Psoas muscle (tissue), 8 donors: ENCODE data around the gene RNASE2. TPM values are rescaled to one million over a fixed set of nuclear protein-coding genes. Genes with fewer than 3 reads are reported as not detected.

Experiments used
- ATAC-seq, 4 donors: fragments of 200-7000 bp; cut with Tn5 transposase; one replicate each; pipeline ENCODE4 v1.9.1; 2020; ENCODE audit warnings: moderate library complexity in 3 of 4, mild to moderate bottlenecking in 2 of 4
- DNase-seq, 2 donors: peaks; one replicate each; pipeline ENCODE4 v3.0.0-alpha.2; 2020
- H3K27ac ChIP-seq: fragments of 200-600 bp; one replicate; pipeline ENCODE4 v1.8.0; 2022
- H3K27me3 ChIP-seq, 3 donors: fragments of 200-600 bp in 1 of 3; one replicate each; pipeline versions ENCODE4 v1.6.1 to v1.8.0; 2013 to 2022; ENCODE audit warnings: low read length in 2 of 3, mild to moderate bottlenecking in 2 of 3, moderate library complexity in 1 of 3; ENCODE audit not compliant: insufficient read depth in 3 of 3
- H3K36me3 ChIP-seq, 2 donors: fragments of 200-600 bp in 1 of 2; one replicate each; pipeline versions ENCODE4 v1.6.1 to v1.8.0; 2013 to 2022; ENCODE audit warnings: low read depth in 1 of 2, mild to moderate bottlenecking in 1 of 2, moderate library complexity in 1 of 2; ENCODE audit not compliant: insufficient read depth in 1 of 2
- H3K4me1 ChIP-seq: fragments of 200-600 bp; one replicate; pipeline ENCODE4 v1.8.0; 2022
- H3K4me3 ChIP-seq: fragments of 200-600 bp; one replicate; pipeline ENCODE4 v1.8.0; 2022; ENCODE audit warnings: mild to moderate bottlenecking
- H3K9me3 ChIP-seq: fragments of 200-600 bp; one replicate; pipeline ENCODE4 v1.8.0; 2022
- WGBS, 3 donors: extraction: QIAGEN DNeasy Blood & Tissue Kit; methylation state at CpG; one replicate each; pipeline versions ENCODE4 v1.1.6 to v1.1.7; 2013; 5-methylcytosine and 5-hydroxymethylcytosine counted together
- intact Hi-C, 2 donors: fragments of 100-400 bp; cut with DNase I; formaldehyde crosslinking; loops; one replicate each; pipeline versions ENCODE4 v1.11.0 to v1.14.2; 2022
- polyA plus RNA-seq, 3 donors: library from polyadenylated mRNA; stranded (reverse); fragments of 200-250 nt; gene quantifications; one replicate each; pipeline ENCODE4 v1.2.3, GENCODE V29; 2013
- total RNA-seq, 4 donors: library from RNA; stranded (reverse); fragmentation: NEBNext Ultra II Directional in 2 of 4; extraction: Animal tissue kit (Norgen Biotek cat#: 25700) in 2 of 4; gene quantifications; one replicate each; pipeline versions ENCODE4 v1.2.1 to v1.2.4, GENCODE V29; 2021 to 2023
- TF ChIP-seq, protein P1 (sequence below): fragments of 200-600 bp; IDR thresholded peaks from one replicate; pipeline ENCODE4 v1.8.0; 2022; ENCODE audit warnings: antibody characterized with exemption
- donor health status: healthy with polysubstance abuse.
- donor health status: DM: no; HTN: no; CAD: no; lungs with moderate emphysema.
- donor health status: Bipolar disorder and iron deficiency.
- donor health status: healthy.
- donor health status: DM: yes; HTN: yes; CAD: no.
- donor health status: DM: no; HTN: no; CAD: no.
- donor health status: DM: no; HTN: no; CAD: no.
- donor health status: DM: yes; HTN: yes; CAD: no.

The RNASE2 gene
- total and polyA plus RNA-seq, 7 donors, result 0.38 to 1.8 (median 0.99) TPM; not detected in 1

DNA sequence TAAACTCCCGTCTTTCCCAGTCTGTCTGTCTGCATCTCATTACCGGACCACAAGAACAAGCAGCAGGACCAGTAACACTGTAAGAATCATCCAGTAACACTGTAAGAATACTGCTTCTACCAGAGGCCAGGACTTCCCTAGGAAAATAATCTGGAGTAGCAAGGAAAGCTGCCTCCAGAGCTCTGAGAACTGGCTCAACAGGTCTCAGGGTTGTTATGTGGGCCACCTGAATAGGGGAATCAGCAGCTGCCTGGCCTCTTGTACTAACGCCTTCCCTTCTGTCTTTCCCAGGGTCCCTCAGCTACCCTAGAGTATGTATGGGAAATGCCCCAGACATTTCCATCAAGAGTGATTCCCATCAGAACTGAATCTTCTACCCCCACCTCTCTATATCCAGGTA is 42.9 kb downstream of the RNASE2 start:
- TF ChIP-seq, protein P1, sequence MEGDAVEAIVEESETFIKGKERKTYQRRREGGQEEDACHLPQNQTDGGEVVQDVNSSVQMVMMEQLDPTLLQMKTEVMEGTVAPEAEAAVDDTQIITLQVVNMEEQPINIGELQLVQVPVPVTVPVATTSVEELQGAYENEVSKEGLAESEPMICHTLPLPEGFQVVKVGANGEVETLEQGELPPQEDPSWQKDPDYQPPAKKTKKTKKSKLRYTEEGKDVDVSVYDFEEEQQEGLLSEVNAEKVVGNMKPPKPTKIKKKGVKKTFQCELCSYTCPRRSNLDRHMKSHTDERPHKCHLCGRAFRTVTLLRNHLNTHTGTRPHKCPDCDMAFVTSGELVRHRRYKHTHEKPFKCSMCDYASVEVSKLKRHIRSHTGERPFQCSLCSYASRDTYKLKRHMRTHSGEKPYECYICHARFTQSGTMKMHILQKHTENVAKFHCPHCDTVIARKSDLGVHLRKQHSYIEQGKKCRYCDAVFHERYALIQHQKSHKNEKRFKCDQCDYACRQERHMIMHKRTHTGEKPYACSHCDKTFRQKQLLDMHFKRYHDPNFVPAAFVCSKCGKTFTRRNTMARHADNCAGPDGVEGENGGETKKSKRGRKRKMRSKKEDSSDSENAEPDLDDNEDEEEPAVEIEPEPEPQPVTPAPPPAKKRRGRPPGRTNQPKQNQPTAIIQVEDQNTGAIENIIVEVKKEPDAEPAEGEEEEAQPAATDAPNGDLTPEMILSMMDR, result no peak
- Histone ChIP-seq H3K4me3 (no peak overlapping the region), H3K36me3 (peaks cover 22 to 46% of the 10 kb centered on the region in 2 donors), H3K27ac (no peak overlapping the region), H3K4me1 (no peaks in the 10 kb centered on the region), H3K9me3 (no peaks in the 10 kb centered on the region), H3K27me3 (no peaks in the 10 kb centered on the region)
- WGBS, 3 donors, result 67 to 77% (median 75%) methylated on average over 3 of the region's 3 CpGs
- ATAC-seq (no peak), DNase-seq (no peak)
- intact Hi-C loops, result no loop called here

DNA sequence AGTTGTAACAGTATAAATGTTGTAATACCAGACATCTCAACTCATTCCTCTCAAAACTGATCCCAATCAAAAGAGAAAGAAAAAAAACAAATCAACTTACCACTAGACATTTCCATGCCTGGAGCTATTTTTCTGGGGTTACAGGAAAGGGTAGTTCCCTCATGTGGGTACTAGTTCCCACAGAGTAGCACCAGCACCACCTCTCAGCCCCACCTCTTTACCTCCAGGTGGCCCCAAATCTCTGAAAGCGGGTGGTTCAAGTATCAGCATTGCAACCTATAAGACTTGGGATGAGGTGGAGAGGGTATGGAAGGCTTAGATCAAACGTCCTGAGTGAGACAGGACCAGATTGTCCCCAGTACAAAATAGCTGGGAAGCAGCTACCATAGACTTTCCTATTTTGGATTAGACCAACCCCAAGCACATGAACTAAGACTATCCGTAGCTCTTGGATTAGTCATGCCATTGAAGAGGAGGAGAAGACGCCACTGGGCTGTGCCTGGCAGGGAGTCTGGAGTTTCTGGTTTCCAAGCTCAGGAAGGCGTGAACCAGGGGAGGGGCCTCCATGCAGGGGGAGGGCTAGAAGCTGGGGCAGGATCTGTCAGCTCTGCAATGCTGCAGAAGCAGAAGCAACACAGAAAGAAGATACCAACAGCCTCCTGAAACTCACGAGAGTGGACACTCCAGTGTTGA is 43.5 kb downstream of the RNASE2 start, which contains the start of gene SLC39A2:
TSS of gene SLC39A2 (plus strand) at position 620 of the 693 bp plus-strand sequence. CDS start 154 bp downstream, outside the sequence.
- Histone ChIP-seq H3K4me1 (no peaks in the 10 kb centered on the region), H3K36me3 (peaks cover 19 to 39% of the 10 kb centered on the region in 2 donors), H3K9me3 (no peaks in the 10 kb centered on the region), H3K4me3 (no peak within 1 kb of the TSS), H3K27me3 (no peaks in the 10 kb centered on the region), H3K27ac (no peak within 1 kb of the TSS)
- peak in 1 of 2 donors; percentile 52 for DNase-seq
- intact Hi-C loops, result no loop called here
- TF ChIP-seq, protein P1, result no peak
- WGBS, 3 donors, result 36 to 48% (median 40%) methylated on average over 6 of the region's 6 CpGs
- peak; percentile 63 to 75 (median 69) for ATAC-seq

DNA sequence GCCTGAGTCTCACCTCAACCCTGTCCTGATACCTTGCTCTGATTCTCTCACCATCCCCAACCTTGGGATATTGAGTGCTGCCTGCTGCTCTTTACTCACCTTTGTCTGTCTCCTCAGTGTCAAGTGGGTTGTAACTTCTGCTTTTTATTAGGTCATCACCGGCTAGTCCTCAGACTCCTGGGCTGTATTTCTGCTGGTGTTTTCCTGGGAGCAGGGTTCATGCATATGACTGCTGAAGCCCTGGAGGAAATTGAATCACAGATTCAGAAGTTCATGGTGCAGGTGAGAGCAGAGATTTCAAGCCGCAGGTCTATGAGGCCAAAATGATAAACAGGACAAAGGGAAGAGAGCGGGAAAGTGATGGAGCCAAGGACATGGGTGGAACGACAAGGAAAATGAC is 44.3 kb downstream of the RNASE2 start:
- WGBS, 3 donors, result 70 to 76% (median 73%) methylated on average over 4 of the region's 4 CpGs
- intact Hi-C loops, result no loop called here
- no peaks in the 10 kb centered on the region for H3K4me1 ChIP-seq
- H3K36me3 ChIP-seq, result peaks cover 14 to 31% of the 10 kb centered on the region in 2 donors
- ATAC-seq (peak in 1 of 4 donors; percentile 5), DNase-seq (no peak)
- TF ChIP-seq, protein P1, result no peak
- H3K27me3 ChIP-seq, result no peaks in the 10 kb centered on the region
- H3K4me3 ChIP-seq, result no peak overlapping the region
- H3K27ac ChIP-seq, result no peak overlapping the region
- H3K9me3 ChIP-seq, result no peaks in the 10 kb centered on the region

DNA sequence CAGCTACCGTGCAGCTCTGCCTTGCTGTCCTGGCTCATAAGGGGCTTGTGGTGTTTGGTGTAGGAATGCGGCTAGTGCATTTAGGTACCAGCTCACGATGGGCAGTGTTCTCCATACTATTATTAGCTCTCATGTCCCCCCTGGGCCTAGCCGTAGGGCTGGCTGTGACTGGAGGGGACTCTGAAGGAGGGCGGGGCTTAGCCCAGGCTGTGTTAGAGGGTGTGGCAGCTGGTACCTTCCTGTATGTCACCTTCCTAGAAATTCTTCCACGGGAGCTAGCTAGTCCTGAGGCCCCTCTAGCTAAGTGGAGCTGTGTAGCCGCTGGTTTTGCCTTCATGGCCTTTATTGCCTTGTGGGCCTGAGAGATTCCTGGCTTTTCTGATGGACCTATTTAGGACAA is 45.9 kb downstream of the RNASE2 start:
- DNase-seq, result no peak
- Histone ChIP-seq H3K27ac (no peak overlapping the region), H3K4me3 (no peak overlapping the region), H3K4me1 (no peaks in the 10 kb centered on the region), H3K9me3 (no peaks in the 10 kb centered on the region), H3K36me3 (peaks cover 0 to 15% of the 10 kb centered on the region in 2 donors), H3K27me3 (no peaks in the 10 kb centered on the region)
- 71 to 76% (median 72%) methylated on average over 7 of the region's 7 CpGs for WGBS, 3 donors
- TF ChIP-seq, protein P1, result no peak
- intact Hi-C loops, result loop anchor here in 1 of 2 donors (5.0 kb wide), 1 partner anchor 51 kb away; no protein-coding TSS in a partner anchor
- no peak for ATAC-seq
